Uterus (tissue), 4 donors: ENCODE results near the gene SMAP2. TPM values are rescaled to one million over a fixed set of nuclear protein-coding genes. Genes with fewer than 3 reads are reported as not detected.
A peak's percentile ranks its signal among the peaks of the same experiment; 100 is the strongest.

Source experiments
- DNase-seq, 2 donors: peaks; one replicate each; pipeline ENCODE4 v3.0.0-alpha.2; 2019 to 2020
- H3K27ac ChIP-seq, 2 donors: fragments of 200-600 bp; sonication (generic); 1 replicate in 1 of 2; 2 replicates in 1 of 2; pipeline ENCODE4 v1.5.1; 2016 to 2018
- H3K27me3 ChIP-seq, 2 donors: fragments of 200-600 bp; sonication (generic); one replicate each; pipeline ENCODE4 v1.5.1; 2018 to 2019; ENCODE audit warnings: control low read depth in 1 of 2
- H3K36me3 ChIP-seq, 2 donors: fragments of 200-600 bp; sonication (generic); one replicate each; pipeline ENCODE4 v1.5.1; 2019; ENCODE audit warnings: control low read depth in 1 of 2
- H3K4me1 ChIP-seq, 2 donors: fragments of 200-600 bp; sonication (generic); one replicate each; pipeline ENCODE4 v1.5.1; 2018 to 2019; ENCODE audit warnings: control low read depth in 1 of 2
- H3K4me3 ChIP-seq, 2 donors: fragments of 200-600 bp; sonication (generic); 1 replicate in 1 of 2; 2 replicates in 1 of 2; pipeline ENCODE4 v1.5.1; 2018 to 2019; ENCODE audit warnings: mild to moderate bottlenecking in 1 of 2
- H3K9me3 ChIP-seq, 2 donors: fragments of 200-600 bp; sonication (generic); one replicate each; pipeline ENCODE4 v1.5.1; 2019; ENCODE audit warnings: control low read depth in 1 of 2
- POLR2A ChIP-seq, 2 donors: fragments of 450-650 bp; IDR thresholded peaks; one replicate each; pipeline ENCODE4 v1.6.1; 2016; ENCODE audit warnings: antibody characterized with exemption in 2 of 2, mild to moderate bottlenecking in 1 of 2, moderate library complexity in 1 of 2
- intact Hi-C: fragments of 100-400 bp; cut with DNase I; formaldehyde crosslinking; loops from one replicate; pipeline ENCODE4 v1.15.1; 2023; ENCODE audit warnings: low total_unique reads
- total RNA-seq, 4 donors: library from RNA; depleted of rRNA in 3 of 4; stranded (reverse); fragments of >200 nt in 3 of 4; gene quantifications; one replicate each; pipeline versions ENCODE4 v1.1.0 to v1.2.4, GENCODE V29; 2014 to 2023
- TF ChIP-seq, protein P1 (sequence below), 4 experiments: fragments of 200-600 bp in 2 of 4; fragments of 450-650 bp in 2 of 4; sonication (generic) in 2 of 4; IDR thresholded peaks; one replicate each; pipeline ENCODE4 v1.5.1; 2016 to 2019; ENCODE audit warnings: antibody characterized with exemption in 4 of 4, mild to moderate bottlenecking in 2 of 4, moderate library complexity in 1 of 4
- donor health status: DM: yes; HTN: yes; CAD: no.

The SMAP2 gene
- total RNA-seq, 4 donors from 2014 or later: 11.1 to 24.8 (median 18.6) TPM

GRCh38 chr1:40451238-40451585 lies 77.7 kb downstream of the SMAP2 start:
- TF ChIP-seq POLR2A (IDR thresholded peaks at IDR 0.05): no peak
- TF ChIP-seq, protein P1, sequence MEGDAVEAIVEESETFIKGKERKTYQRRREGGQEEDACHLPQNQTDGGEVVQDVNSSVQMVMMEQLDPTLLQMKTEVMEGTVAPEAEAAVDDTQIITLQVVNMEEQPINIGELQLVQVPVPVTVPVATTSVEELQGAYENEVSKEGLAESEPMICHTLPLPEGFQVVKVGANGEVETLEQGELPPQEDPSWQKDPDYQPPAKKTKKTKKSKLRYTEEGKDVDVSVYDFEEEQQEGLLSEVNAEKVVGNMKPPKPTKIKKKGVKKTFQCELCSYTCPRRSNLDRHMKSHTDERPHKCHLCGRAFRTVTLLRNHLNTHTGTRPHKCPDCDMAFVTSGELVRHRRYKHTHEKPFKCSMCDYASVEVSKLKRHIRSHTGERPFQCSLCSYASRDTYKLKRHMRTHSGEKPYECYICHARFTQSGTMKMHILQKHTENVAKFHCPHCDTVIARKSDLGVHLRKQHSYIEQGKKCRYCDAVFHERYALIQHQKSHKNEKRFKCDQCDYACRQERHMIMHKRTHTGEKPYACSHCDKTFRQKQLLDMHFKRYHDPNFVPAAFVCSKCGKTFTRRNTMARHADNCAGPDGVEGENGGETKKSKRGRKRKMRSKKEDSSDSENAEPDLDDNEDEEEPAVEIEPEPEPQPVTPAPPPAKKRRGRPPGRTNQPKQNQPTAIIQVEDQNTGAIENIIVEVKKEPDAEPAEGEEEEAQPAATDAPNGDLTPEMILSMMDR (IDR thresholded peaks at IDR 0.05): no peak
- Histone ChIP-seq H3K27me3 (no peaks in the 10 kb centered on the region), H3K27ac (peak overlapping the region in 1 of 2 donors; percentile 74), H3K9me3 (no peaks in the 10 kb centered on the region), H3K36me3 (no peaks in the 10 kb centered on the region), H3K4me3 (no peak overlapping the region), H3K4me1 (no peaks in the 10 kb centered on the region)
- intact Hi-C loops: no loop called here
- DNase-seq: no peak

DNA sequence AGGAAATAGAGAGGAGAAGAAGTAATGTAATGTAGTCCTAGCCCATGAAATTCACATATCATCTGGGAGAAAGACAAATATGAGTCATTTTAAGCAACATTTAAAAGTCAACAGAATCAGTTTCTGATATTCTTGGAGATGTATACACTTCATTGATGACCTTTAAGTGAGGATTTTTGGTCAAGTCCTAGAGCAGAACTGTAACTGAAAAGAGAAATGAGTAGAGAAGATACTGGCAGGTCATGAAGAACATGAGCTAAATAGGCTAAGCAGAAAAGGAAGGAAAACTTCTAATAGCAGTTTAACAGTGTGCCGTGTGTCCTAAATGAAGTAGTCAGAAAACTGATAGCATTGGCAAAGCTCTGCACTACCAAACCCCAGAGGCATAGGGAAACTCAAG lies 81.3 kb downstream of the SMAP2 start:
- H3K9me3 ChIP-seq: peaks cover 0 to 11% of the 10 kb centered on the region in 2 donors
- no peaks in the 10 kb centered on the region for H3K4me1 ChIP-seq

GRCh38 chr1:40462956-40463590 lies 89.5 kb downstream of the SMAP2 start:
- Histone ChIP-seq H3K9me3 (peaks cover 0 to 64% of the 10 kb centered on the region in 2 donors), H3K4me1 (no peaks in the 10 kb centered on the region), H3K36me3 (no peaks in the 10 kb centered on the region), H3K27me3 (no peaks in the 10 kb centered on the region), H3K4me3 (no peak overlapping the region), H3K27ac (no peak overlapping the region)
- no peak for DNase-seq
- intact Hi-C loops: no loop called here
- TF ChIP-seq, protein P1 (IDR thresholded peaks at IDR 0.05): no peak
- no peak for TF ChIP-seq POLR2A (IDR thresholded peaks at IDR 0.05)

More for the DNA sequence above, 81.3 kb downstream of the SMAP2 start:
- intact Hi-C loops: no loop called here
- Histone ChIP-seq H3K27ac (no peak overlapping the region), H3K4me3 (no peak overlapping the region), H3K36me3 (no peaks in the 10 kb centered on the region), H3K27me3 (no peaks in the 10 kb centered on the region)
- TF ChIP-seq, protein P1 (IDR thresholded peaks at IDR 0.05): no peak
- no peak for TF ChIP-seq POLR2A (IDR thresholded peaks at IDR 0.05)
- no peak for DNase-seq

- no peak for TF ChIP-seq POLR2A (IDR thresholded peaks at IDR 0.05)
- TF ChIP-seq, protein P1 (IDR thresholded peaks at IDR 0.05): no peak
- DNase-seq: no peak
- Histone ChIP-seq H3K27ac (no peak overlapping the region), H3K4me1 (no peaks in the 10 kb centered on the region), H3K4me3 (no peak overlapping the region), H3K27me3 (no peaks in the 10 kb centered on the region), H3K9me3 (peaks cover 0 to 13% of the 10 kb centered on the region in 2 donors), H3K36me3 (no peaks in the 10 kb centered on the region)
- intact Hi-C loops: no loop called here
Measured at GRCh38 chr1:40469327-40469726, 95.8 kb downstream of the SMAP2 start.

Other genes with a start within 250 kb of the SMAP2 start
- gene RLF, start 212.3 kb upstream of the SMAP2 start, total RNA-seq: 10 to 100 TPM; 17.9 to 68.0 (median 28.9) TPM
- not detected for gene TMCO2, start 125.8 kb upstream of the SMAP2 start, total RNA-seq
- 10 to 100 TPM; 17.9 to 79.1 (median 56.2) TPM for gene ZMPSTE24, start 115.5 kb upstream of the SMAP2 start, total RNA-seq
- 10 to 100 TPM in 1 of 4 donors, 1 to 10 TPM in 3; 2.0 to 27.0 (median 4.8) TPM for gene COL9A2, start 56.4 kb upstream of the SMAP2 start, total RNA-seq
- gene ZFP69B, start 76.7 kb downstream of the SMAP2 start, total RNA-seq: 1 to 10 TPM in 2 of 4 donors, under 1 TPM in 1, not detected in 1; 0.88 to 7.7 (median 1.0) TPM
- gene ZFP69, start 103.6 kb downstream of the SMAP2 start, total RNA-seq: 1 to 10 TPM in 2 of 4 donors, under 1 TPM in 1, not detected in 1; 0.26 to 9.0 (median 6.2) TPM
- gene EXO5, start 135.0 kb downstream of the SMAP2 start, total RNA-seq: 10 to 100 TPM in 1 of 4 donors, 1 to 10 TPM in 3; 5.3 to 22.6 (median 8.2) TPM
- 10 to 100 TPM in 2 of 4 donors, 1 to 10 TPM in 2; 2.7 to 11.8 (median 8.0) TPM for gene ZNF684, start 157.9 kb downstream of the SMAP2 start, total RNA-seq